Fibroblast of skin of left quadriceps (primary cell): ENCODE measurements around the gene ZNF341.

Source experiments
- DNase-seq, 2 experiments: peaks; one replicate each; pipeline ENCODE4 v3.0.0-alpha.2; 2013; ENCODE audit warnings: low read depth in 2 of 2

The ZNF341 gene

DNA sequence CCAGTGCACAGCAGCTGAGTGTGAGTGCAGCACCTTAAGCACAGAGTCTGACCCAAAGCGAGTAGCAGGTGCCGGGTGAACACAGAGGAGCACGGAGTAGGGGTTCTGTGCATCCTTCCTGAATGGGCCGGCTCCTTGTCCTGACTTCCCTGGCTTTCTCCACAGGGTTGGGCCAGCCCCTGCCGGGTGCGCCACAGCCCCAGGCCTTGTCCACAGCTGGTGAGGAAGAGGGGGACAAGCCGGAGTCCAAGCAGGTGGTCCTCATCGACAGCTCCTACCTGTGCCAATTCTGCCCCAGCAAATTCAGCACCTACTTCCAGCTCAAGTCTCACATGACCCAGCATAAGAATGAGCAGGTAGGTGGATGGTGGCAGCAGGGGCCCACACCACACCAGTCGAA is 34.9 kb downstream of the ZNF341 start:
- DNase-seq = no peak

DNA sequence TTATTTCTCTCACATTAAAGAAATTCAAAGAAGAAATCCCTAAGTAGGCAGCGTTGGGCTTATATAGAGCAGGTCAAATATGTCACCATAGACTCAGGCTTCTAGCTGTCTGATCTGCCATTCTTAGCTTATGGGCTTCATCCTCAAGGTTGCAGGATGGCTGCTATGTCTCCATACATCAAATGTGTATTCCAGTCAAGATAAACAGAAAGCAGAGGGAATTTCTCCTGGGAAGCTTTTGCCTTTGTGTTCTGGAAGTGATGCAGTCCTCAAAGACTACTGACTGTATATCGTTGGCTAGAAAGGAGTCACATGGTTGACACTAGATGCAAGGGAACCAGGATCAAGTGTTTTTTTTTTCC is 36.0 kb downstream of the ZNF341 start:
- no peak for DNase-seq

DNA sequence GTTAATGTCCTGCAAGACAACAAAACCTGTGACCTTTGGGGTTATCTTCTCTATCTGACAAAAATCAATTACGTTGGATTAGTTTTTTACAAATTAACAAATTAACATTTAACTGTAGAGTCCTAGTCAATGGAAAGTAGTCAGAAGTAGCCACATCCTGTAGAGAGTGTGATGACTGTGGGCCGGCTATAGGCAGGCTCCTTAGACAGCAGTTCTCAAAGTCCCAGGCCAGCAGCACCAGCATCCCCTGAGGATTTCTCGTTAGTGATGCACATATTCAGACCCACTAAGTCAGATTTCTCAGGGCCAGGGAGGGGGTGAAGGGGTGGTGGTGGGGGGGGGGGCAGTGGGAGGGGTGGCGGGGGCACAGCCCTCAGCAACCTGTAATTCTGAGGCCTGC is 37.2 kb downstream of the ZNF341 start:
- DNase-seq = no peak

GRCh38 chr20:33770005-33770404 is 38.2 kb downstream of the ZNF341 start:
- no peak for DNase-seq

DNA sequence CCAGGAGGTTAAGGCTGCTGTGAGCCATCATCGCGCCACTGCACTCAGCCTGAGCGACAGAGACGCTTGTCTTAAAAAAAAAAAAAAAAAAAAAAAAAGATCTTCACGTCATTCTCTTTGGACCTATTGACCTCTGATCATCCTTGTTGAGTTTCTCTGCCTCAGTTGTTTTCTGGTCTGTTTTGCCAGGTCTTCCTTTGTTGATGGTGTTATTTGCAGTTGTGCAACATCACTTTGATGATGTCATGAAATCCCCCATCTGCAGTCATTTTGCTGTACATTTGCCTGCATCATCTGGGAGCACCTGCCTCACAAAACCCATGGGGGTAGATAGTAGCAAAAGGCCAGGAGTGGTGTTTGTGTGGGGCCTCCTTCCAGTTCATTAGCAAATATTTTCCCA is 40.1 kb downstream of the ZNF341 start:
- DNase-seq = no peak

GRCh38 chr20:33772439-33772838 is 40.6 kb downstream of the ZNF341 start:
- DNase-seq = no peak

GRCh38 chr20:33773412-33774089 is 41.8 kb downstream of the ZNF341 start:
- DNase-seq = no peak

DNA sequence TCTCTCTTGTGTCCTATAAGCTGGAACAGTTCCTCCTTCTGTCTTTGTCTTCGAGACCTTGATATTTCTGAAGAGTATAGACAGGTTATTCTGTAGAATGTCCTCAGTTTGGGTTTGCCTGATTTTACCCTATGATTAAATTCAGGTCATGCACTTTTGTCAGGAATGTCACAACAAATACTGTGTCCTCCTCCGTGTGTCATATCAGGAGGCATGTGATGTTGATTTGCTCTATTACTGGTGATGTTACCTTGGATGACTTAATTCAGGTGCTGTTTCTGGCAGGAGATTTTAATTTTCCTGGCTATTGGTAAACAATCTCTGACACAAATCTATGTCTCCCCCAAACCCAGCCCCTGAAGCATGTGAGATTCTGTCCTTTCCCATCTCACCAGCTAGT is 46.0 kb downstream of the ZNF341 start:
- no peak for DNase-seq

GRCh38 chr20:33781133-33781532 is 49.3 kb downstream of the ZNF341 start:
- DNase-seq = no peak

- no peak for DNase-seq
Observed at GRCh38 chr20:33781945-33782344, 50.1 kb downstream of the ZNF341 start.

GRCh38 chr20:33783256-33783655 is 51.5 kb downstream of the ZNF341 start:
- no peak for DNase-seq

DNA sequence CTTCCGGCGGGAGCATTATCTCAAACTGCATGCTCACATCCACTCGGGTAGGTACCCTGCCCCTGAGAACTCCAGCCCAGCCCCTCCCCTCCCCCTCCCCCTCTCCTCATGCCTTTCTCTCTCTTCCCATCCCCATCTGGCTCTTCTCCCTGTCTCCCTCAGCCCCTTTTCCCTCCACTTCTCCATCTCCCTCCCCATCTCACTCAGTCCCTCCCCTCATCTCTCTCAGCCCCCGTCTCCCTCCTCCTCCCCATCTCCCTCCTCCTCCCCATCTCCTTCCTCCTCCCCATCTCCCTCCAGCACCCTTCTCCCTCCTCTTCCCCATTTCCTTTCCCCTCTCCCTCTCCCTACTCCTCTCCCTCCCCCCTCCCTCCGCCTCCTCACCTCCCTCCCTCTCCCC is 52.0 kb downstream of the ZNF341 start:
- no peak for DNase-seq

DNA sequence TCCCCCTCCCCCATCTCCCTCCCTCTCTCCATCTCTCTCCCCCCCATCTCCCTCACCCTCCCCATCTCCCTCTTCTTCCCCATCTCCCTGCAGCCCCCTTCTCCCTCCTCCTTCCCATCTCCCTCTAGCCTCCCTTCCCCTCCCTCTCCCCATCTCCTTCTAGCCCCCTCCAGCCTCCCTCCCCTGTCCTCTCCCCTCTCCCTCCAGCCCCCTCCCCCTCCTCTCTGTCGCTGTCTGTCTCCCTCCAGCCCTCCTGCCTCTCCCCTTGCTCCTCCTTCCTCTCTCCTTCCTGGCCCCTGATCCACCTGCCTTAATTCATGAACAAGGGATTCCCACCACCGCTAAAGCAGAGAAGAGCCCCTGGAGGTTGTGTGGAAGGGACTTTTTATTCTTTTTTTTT is 52.4 kb downstream of the ZNF341 start:
- no peak for DNase-seq

DNA sequence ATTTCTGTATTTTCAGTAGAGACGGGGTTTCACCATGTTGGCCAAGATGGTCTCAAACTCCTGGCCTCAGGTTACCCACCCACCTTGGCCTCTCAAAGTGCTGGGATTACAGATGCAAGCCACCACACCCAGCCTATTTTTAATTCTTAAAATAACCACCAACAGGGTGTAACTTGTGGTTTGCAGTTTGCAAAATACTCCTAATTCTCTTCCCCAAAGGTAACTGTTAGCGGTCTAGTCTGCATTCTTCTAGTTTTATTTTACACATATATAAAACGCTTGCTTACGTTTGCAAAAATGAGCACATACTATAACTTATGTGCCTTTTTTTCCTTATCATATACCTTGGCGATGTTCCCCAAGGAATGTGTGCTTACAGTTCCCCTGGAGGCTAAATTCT is 53.7 kb downstream of the ZNF341 start:
- DNase-seq = no peak

DNA sequence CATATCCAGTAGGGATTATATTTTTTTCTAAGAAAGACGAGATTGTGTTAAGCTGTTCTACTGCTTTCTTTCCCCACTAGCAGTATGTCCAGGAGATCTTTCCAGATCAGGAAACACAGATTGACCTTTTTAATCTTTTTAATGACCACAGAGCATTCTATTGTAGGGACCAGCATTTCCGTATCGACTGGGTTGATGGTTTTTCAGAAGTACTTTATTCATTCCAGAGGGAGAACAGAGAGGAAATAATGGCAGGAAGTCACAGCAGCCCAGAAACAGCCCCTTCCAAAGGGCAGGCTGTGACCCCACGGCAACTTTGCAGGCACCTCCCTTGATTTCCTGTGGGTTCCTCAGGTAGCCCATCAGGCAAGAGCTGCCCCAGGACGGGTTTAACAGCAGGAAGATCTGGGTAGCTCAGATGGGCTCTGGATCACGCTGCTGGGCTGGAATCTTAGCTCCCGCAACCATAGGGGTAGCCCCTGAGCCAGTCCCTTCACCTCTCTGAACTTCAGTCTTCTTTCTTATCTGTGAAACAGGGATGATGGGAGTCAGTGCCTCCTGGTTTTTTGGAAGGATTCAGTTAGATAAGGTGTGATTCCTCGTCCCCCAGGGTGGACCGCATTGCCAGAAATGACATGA is 55.6 kb downstream of the ZNF341 start:
- no peak for DNase-seq

GRCh38 chr20:33788351-33789049 is 56.7 kb downstream of the ZNF341 start:
- DNase-seq = no peak

- DNase-seq = peak; percentile 84 to 85
Observed at GRCh38 chr20:33789109-33789857, 57.5 kb downstream of the ZNF341 start.

DNA sequence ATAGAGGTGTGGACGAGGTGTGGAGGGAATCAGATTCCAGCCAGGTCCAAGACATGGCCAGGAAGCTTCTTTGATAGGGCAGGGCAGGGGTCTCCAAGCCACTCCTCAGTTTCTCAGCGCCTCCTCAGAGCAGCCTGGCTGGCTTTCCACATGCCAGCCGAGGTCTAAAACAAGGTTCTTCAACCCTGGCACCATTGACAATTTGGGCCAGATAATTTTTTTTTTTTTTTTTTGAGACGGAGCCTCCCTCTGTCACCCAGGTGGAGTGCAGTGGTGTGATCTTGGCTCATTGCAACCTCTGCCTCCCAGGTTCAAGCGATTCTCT is 58.0 kb downstream of the ZNF341 start:
- no peak for DNase-seq

DNA sequence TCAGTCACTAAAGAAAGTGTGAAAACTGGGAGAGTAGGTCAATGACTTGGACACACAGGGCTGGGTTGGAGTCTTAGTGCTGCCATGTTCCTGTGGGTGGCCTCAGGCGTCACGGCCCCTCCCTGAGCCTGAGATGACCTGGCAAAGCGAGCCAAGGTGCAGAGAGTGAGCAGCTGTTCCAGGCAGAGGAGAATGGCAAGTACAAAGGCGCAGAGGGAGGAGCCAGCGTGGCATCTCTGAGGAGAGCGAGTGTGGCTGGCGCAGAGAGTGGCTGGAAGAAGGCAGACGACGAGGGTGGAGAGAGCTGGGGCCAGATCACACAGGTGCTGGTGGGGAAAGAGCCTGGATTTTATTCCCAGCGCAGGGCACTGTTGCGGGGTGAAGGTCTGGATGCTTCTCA is 58.8 kb downstream of the ZNF341 start:
- no peak for DNase-seq

GRCh38 chr20:33791021-33791420 is 59.2 kb downstream of the ZNF341 start:
- no peak for DNase-seq

DNA sequence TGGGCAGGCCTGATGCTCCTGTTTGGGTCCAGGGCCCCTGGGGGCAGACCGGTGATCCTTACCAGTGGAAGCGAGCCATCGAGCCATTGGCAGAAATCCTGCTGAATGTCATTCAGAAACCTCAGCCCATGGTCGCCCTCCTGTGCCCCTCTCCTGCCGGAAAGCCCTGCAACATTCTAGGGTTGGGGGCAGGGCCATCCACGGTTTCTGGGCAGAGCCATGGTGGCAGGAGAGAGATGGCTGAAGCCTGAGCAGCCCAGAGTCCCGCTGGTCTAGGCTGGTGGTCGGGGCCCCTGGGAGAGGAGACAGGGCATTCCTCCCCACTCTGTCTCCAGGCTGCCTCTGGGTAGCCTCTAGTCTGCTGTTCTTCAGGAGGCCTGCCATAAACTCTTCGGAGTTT is 59.7 kb downstream of the ZNF341 start:
- no peak for DNase-seq

DNA sequence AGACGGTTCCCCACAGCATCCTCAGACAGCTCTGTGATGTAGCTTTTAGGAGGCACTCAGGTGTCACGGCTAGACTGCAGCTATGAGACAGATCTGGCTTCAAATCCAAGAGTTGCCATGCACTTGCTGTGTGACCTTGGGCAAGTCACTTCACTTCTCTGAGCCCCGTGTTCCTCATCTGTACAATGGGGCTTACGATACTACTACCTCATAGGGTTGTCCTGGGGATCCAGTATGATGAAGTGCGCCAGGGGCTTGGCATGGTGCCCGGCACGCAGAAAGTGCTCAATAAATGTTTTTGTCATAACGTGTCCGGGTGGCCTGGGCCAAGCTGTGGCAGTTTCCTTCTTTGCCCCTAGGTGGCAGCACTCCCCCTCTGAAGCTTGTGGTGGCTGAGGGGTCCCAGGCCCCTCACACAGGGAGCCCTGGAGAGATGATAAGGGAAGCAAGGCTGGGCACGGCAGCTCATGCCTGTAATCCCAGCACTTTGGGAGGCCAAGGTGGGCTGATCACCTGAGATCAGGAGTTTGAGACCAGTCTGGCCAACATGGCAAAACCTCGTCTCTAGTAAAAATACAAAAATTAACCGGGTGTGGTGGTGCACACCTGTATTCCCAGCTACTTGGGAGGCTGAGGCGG is 60.3 kb downstream of the ZNF341 start:
- DNase-seq = no peak
